Neural progenitor cell (in vitro differentiated cells): ENCODE results near the gene MIA2. TPM values are rescaled to one million over a fixed set of nuclear protein-coding genes. Genes with fewer than 3 reads are reported as not detected.

Experiments used
- DNase-seq: peaks from one replicate; pipeline ENCODE4 v3.0.0-alpha.2; 2016; ENCODE audit warnings: low spot score
- H2AFZ ChIP-seq: fragments of 200-600 bp; sonication (generic); replicated peaks from 2 replicates; pipeline ENCODE4 v1.6.1; 2016; ENCODE audit warnings: antibody characterized with exemption
- H3F3A ChIP-seq: fragments of 200-600 bp; sonication (generic); 2 replicates; pipeline ENCODE4 v1.6.1; 2016; ENCODE audit warnings: antibody characterized with exemption, low read depth
- H3K27ac ChIP-seq: fragments of 200-600 bp; sonication (generic); 2 replicates; pipeline ENCODE4 v1.5.1; 2016; ENCODE audit warnings: mild to moderate bottlenecking
- H3K27me3 ChIP-seq: fragments of 200-600 bp; sonication (generic); 2 replicates; pipeline ENCODE4 v1.6.1; 2016; ENCODE audit warnings: mild to moderate bottlenecking, moderate library complexity
- H3K36me3 ChIP-seq: fragments of 200-600 bp; sonication (generic); 2 replicates; pipeline ENCODE4 v1.5.1; 2016
- H3K4me1 ChIP-seq: fragments of 200-600 bp; sonication (generic); 2 replicates; pipeline ENCODE4 v1.6.1; 2016; ENCODE audit warnings: mixed run types
- H3K4me2 ChIP-seq: fragments of 200-600 bp; sonication (generic); 2 replicates; pipeline ENCODE4 v1.6.1; 2016
- H3K4me3 ChIP-seq: fragments of 200-600 bp; sonication (generic); 2 replicates; pipeline ENCODE4 v1.5.1; 2016
- H3K79me2 ChIP-seq: fragments of 200-600 bp; sonication (generic); 2 replicates; pipeline ENCODE4 v1.6.1; 2016; ENCODE audit warnings: low read depth
- H3K9ac ChIP-seq: fragments of 200-600 bp; sonication (generic); 2 replicates; pipeline ENCODE4 v1.6.1; 2016
- H3K9me3 ChIP-seq: fragments of 200-600 bp; sonication (generic); 2 replicates; pipeline ENCODE4 v1.5.1; 2016; ENCODE audit warnings: low read depth
- H4K20me1 ChIP-seq: fragments of 200-600 bp; sonication (generic); 2 replicates; pipeline ENCODE4 v1.6.1; 2016; ENCODE audit warnings: low read depth
- H3K27ac Mint-ChIP-seq: 3 replicates; pipeline ENCODE4 v1.8.0; 2021; ENCODE audit warnings: mixed read lengths
- H3K27me3 Mint-ChIP-seq: 2 replicates; pipeline ENCODE4 v1.8.0; 2022; ENCODE audit warnings: low read depth, mild to moderate bottlenecking, inconsistent platforms, moderate library complexity, mixed read lengths; ENCODE audit not compliant: insufficient read depth
- H3K36me3 Mint-ChIP-seq: 3 replicates; pipeline ENCODE4 v1.8.0; 2021; ENCODE audit warnings: mixed read lengths
- H3K4me1 Mint-ChIP-seq: 3 replicates; pipeline ENCODE4 v1.8.0; 2021; ENCODE audit warnings: mixed read lengths
- H3K4me3 Mint-ChIP-seq: 3 replicates; pipeline ENCODE4 v1.8.0; 2021; ENCODE audit warnings: mild to moderate bottlenecking, moderate library complexity, mixed read lengths
- H3K9me3 Mint-ChIP-seq: 3 replicates; pipeline ENCODE4 v1.8.0; 2020; ENCODE audit warnings: mixed read lengths
- EZH2 ChIP-seq: fragments of 200-600 bp; sonication (generic); IDR thresholded peaks from 2 replicates; pipeline ENCODE4 v1.6.1; 2017; ENCODE audit warnings: antibody characterized with exemption, mild to moderate bottlenecking, moderate library complexity
- EZH2phosphoT487 ChIP-seq: fragments of 200-600 bp; sonication (generic); IDR thresholded peaks from 2 replicates; pipeline ENCODE4 v1.6.1; 2017; ENCODE audit warnings: antibody characterized with exemption
- total RNA-seq: library from RNA; depleted of rRNA; stranded (reverse); fragments of >200 nt; gene quantifications from 2 replicates; pipeline ENCODE4 v1.2.3, GENCODE V29; 2015; ENCODE audit warnings: low replicate concordance
- TF ChIP-seq, protein P1 (sequence below): fragments of 200-600 bp; sonication (generic); IDR thresholded peaks from 2 replicates; pipeline ENCODE4 v1.5.1; 2017; ENCODE audit warnings: antibody characterized with exemption, mild to moderate bottlenecking

Gene MIA2
- total RNA-seq, 1 donor from 2014 or later = 13.0 TPM

DNA sequence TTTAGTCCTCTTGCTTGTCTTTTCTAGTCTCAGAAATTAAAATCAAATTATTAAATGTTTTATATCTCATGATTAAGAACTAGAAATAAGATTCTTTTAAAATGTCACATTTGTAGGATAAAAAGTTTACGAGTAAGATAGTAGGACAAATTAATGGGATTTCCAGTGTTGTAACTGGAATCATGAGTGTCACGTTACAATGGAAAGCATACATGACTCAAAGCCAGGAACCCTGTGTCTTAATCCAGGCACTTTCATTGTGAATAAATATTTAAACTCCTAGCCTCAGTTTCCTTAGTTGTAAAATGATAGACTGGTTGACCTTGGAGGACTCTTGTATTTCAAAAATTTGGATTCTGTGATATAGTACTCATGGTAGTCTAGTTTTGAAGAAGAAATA, 84.9 kb downstream of the MIA2 start:
- H3K36me3 ChIP-seq = peaks cover 3% of the 10 kb centered on the region
- H3K4me2 ChIP-seq = no peak overlapping the region
- no peak overlapping the region for H2AFZ ChIP-seq
- H3K36me3 Mint-ChIP-seq = peaks cover 9% of the 10 kb centered on the region
- no peak overlapping the region for H3K4me3 Mint-ChIP-seq
- H3K27me3 ChIP-seq = no peaks in the 10 kb centered on the region
- H3K27ac Mint-ChIP-seq = no peak overlapping the region
- no peak overlapping the region for H3K27ac ChIP-seq
- no peaks in the 10 kb centered on the region for H3K4me1 Mint-ChIP-seq
- TF ChIP-seq, protein P1, sequence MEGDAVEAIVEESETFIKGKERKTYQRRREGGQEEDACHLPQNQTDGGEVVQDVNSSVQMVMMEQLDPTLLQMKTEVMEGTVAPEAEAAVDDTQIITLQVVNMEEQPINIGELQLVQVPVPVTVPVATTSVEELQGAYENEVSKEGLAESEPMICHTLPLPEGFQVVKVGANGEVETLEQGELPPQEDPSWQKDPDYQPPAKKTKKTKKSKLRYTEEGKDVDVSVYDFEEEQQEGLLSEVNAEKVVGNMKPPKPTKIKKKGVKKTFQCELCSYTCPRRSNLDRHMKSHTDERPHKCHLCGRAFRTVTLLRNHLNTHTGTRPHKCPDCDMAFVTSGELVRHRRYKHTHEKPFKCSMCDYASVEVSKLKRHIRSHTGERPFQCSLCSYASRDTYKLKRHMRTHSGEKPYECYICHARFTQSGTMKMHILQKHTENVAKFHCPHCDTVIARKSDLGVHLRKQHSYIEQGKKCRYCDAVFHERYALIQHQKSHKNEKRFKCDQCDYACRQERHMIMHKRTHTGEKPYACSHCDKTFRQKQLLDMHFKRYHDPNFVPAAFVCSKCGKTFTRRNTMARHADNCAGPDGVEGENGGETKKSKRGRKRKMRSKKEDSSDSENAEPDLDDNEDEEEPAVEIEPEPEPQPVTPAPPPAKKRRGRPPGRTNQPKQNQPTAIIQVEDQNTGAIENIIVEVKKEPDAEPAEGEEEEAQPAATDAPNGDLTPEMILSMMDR = no peak
- TF ChIP-seq EZH2phosphoT487 (no peak), EZH2 (no peak)
- no peaks in the 10 kb centered on the region for H3K79me2 ChIP-seq
- no peak for DNase-seq
- no peaks in the 10 kb centered on the region for H3K9me3 Mint-ChIP-seq
- H3K4me3 ChIP-seq = no peak overlapping the region
- H4K20me1 ChIP-seq = no peaks in the 10 kb centered on the region
- H3K27me3 Mint-ChIP-seq = no peaks in the 10 kb centered on the region
- H3F3A ChIP-seq = no peaks in the 10 kb centered on the region
- no peaks in the 10 kb centered on the region for H3K9me3 ChIP-seq
- H3K4me1 ChIP-seq = peaks cover 16% of the 10 kb centered on the region
- no peak overlapping the region for H3K9ac ChIP-seq

DNA sequence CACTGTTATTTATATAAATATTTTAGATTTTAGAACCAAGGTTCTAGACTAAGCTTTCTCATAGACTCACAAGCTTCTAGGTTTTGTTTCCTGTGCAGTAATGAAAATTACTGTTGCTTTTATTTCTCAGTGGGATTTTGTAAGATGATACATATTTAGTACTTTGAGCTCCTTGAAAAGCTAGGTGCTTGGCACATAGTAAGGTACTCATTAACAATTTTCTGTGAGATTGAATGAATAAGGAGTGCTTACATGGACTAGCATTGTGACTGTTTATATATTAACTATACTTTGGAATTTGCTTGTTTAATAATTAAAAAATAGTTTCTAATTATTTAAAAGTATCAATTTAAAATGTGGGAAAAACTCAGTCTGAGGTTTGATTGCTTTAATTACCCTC, 85.7 kb downstream of the MIA2 start:
- H3K4me3 ChIP-seq = no peak overlapping the region
- Mint-ChIP-seq H3K4me3 (no peak overlapping the region), H3K4me1 (no peaks in the 10 kb centered on the region), H3K36me3 (peaks cover 9% of the 10 kb centered on the region), H3K27ac (no peak overlapping the region), H3K27me3 (no peaks in the 10 kb centered on the region), H3K9me3 (no peaks in the 10 kb centered on the region)
- no peak overlapping the region for H3K27ac ChIP-seq
- no peaks in the 10 kb centered on the region for H4K20me1 ChIP-seq
- H2AFZ ChIP-seq = no peak overlapping the region
- H3K9me3 ChIP-seq = no peaks in the 10 kb centered on the region
- peaks cover 3% of the 10 kb centered on the region for H3K36me3 ChIP-seq
- H3K9ac ChIP-seq = no peak overlapping the region
- H3K27me3 ChIP-seq = no peaks in the 10 kb centered on the region
- no peak overlapping the region for H3K4me2 ChIP-seq
- no peaks in the 10 kb centered on the region for H3F3A ChIP-seq
- no peaks in the 10 kb centered on the region for H3K79me2 ChIP-seq
- DNase-seq = no peak
- peaks cover 16% of the 10 kb centered on the region for H3K4me1 ChIP-seq
- TF ChIP-seq, protein P1 = no peak
- TF ChIP-seq EZH2 = no peak
- TF ChIP-seq EZH2phosphoT487 = no peak

DNA sequence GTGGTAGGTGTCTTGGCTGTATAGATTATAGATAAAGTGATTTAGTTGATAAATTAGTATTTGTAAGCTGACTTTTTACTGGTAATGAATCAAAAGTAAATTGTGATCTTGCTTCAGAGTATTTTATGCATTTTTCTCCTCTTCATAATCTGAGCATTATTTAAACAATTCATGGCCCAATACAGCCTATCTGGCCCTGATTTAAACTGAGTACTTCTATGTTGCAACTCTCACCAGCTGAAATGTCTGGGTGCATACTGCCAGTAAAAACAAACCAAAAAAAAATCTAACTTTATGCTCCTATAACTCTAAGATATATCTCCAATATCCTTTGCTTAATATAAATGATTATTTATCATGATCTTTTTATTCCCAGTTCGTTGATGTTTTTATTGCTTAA, 86.6 kb downstream of the MIA2 start:
- no peak overlapping the region for H3K27ac ChIP-seq
- no peaks in the 10 kb centered on the region for H3K9me3 ChIP-seq
- peaks cover 3% of the 10 kb centered on the region for H3K36me3 ChIP-seq
- H3K27me3 ChIP-seq = no peaks in the 10 kb centered on the region
- no peak for DNase-seq
- no peaks in the 10 kb centered on the region for H3F3A ChIP-seq
- Mint-ChIP-seq H3K9me3 (no peaks in the 10 kb centered on the region), H3K27ac (no peak overlapping the region), H3K36me3 (peaks cover 9% of the 10 kb centered on the region), H3K4me1 (no peaks in the 10 kb centered on the region), H3K27me3 (no peaks in the 10 kb centered on the region), H3K4me3 (no peak overlapping the region)
- TF ChIP-seq, protein P1 = no peak
- TF ChIP-seq EZH2phosphoT487 = no peak
- TF ChIP-seq EZH2 = no peak
- no peaks in the 10 kb centered on the region for H3K79me2 ChIP-seq
- H3K9ac ChIP-seq = no peak overlapping the region
- no peak overlapping the region for H3K4me2 ChIP-seq
- H4K20me1 ChIP-seq = no peaks in the 10 kb centered on the region
- H3K4me3 ChIP-seq = no peak overlapping the region
- H3K4me1 ChIP-seq = peaks cover 14% of the 10 kb centered on the region
- no peak overlapping the region for H2AFZ ChIP-seq

DNA sequence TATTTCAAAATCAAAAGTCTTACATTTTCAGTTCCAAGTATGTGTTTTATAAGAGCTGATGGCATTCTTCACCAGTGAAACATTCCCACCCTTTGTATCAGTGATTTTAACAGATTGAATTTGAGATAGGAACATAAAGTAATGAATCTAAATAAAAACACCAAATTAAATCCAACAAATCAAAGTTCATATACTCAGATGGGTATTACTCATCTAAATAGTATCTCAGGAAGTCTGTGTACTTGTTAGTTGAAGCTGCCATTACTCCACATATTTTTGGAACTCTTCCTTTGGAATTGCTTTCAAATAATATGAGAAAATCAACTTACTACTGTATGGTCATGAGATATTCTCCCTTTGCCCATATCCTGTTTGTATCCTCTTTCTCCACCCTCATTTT, 89.1 kb downstream of the MIA2 start:
- Histone ChIP-seq H2AFZ (no peak overlapping the region), H3K4me2 (no peak overlapping the region), H3K27ac (no peak overlapping the region), H3K4me3 (no peak overlapping the region), H3K79me2 (no peaks in the 10 kb centered on the region), H3K9ac (no peak overlapping the region), H3F3A (no peaks in the 10 kb centered on the region), H3K36me3 (peaks cover 9% of the 10 kb centered on the region), H4K20me1 (no peaks in the 10 kb centered on the region), H3K9me3 (no peaks in the 10 kb centered on the region), H3K27me3 (no peaks in the 10 kb centered on the region), H3K4me1 (no peaks in the 10 kb centered on the region)
- no peak for DNase-seq
- Mint-ChIP-seq H3K4me3 (no peak overlapping the region), H3K9me3 (no peaks in the 10 kb centered on the region), H3K36me3 (peaks cover 18% of the 10 kb centered on the region), H3K27me3 (no peaks in the 10 kb centered on the region), H3K4me1 (no peaks in the 10 kb centered on the region), H3K27ac (no peak overlapping the region)
- TF ChIP-seq EZH2phosphoT487 = no peak
- TF ChIP-seq, protein P1 = no peak
- TF ChIP-seq EZH2 = no peak
